Liver (tissue), 9 donors: ENCODE data around the gene C1QTNF12. TPM values are rescaled to one million over a fixed set of nuclear protein-coding genes. Genes with fewer than 3 reads are reported as not detected.

Experiments
- DNase-seq: peaks from one replicate; pipeline ENCODE4 v3.0.0-alpha.2; 2017; ENCODE audit warnings: low spot score
- H3K27ac ChIP-seq, 2 donors: one replicate each; pipeline ENCODE4 v1.7.0; 2013; ENCODE audit warnings: inconsistent platforms in 2 of 2, low read length in 2 of 2, control low read depth in 1 of 2, low read depth in 1 of 2, mild to moderate bottlenecking in 1 of 2
- H3K27me3 ChIP-seq, 4 donors: one replicate each; pipeline versions ENCODE4 v1.6.1 to v1.7.0; 2013; ENCODE audit warnings: low read length in 3 of 4, inconsistent platforms in 1 of 4, mild to moderate bottlenecking in 1 of 4, moderate library complexity in 1 of 4; ENCODE audit not compliant: control insufficient read depth in 4 of 4, insufficient read depth in 4 of 4
- H3K36me3 ChIP-seq, 4 donors: one replicate each; pipeline versions ENCODE4 v1.6.1 to v1.7.0; 2013; ENCODE audit warnings: low read length in 3 of 4, mild to moderate bottlenecking in 3 of 4, low read depth in 1 of 4, moderate library complexity in 1 of 4; ENCODE audit not compliant: control insufficient read depth in 4 of 4, insufficient read depth in 3 of 4
- H3K4me1 ChIP-seq, 4 donors: one replicate each; pipeline versions ENCODE4 v1.6.1 to v1.7.0; 2013; ENCODE audit warnings: low read length in 3 of 4, mild to moderate bottlenecking in 3 of 4, moderate library complexity in 1 of 4; ENCODE audit not compliant: control insufficient read depth in 4 of 4, insufficient read depth in 4 of 4
- H3K4me3 ChIP-seq, 3 donors: one replicate each; pipeline versions ENCODE4 v1.6.1 to v1.7.0; 2013; ENCODE audit warnings: low read length in 3 of 3, control low read depth in 1 of 3, low read depth in 1 of 3, mild to moderate bottlenecking in 1 of 3
- H3K9ac ChIP-seq, 2 donors: one replicate each; pipeline ENCODE4 v1.7.0; 2013; ENCODE audit warnings: low read length in 2 of 2, mild to moderate bottlenecking in 2 of 2, moderate library complexity in 2 of 2, control low read depth in 1 of 2, low read depth in 1 of 2
- H3K9me3 ChIP-seq, 4 donors: one replicate each; pipeline versions ENCODE4 v1.6.1 to v1.7.0; 2013; ENCODE audit warnings: low read length in 3 of 4; ENCODE audit not compliant: control insufficient read depth in 4 of 4
- EGR1 ChIP-seq, 2 donors: IDR thresholded peaks; 2 replicates each; pipeline ENCODE4 v1.6.1; 2016 to 2018; ENCODE audit warnings: antibody characterized with exemption in 2 of 2, low read depth in 2 of 2
- FOXA1 ChIP-seq: IDR thresholded peaks from 2 replicates; pipeline ENCODE4 v1.6.1; 2016; ENCODE audit warnings: antibody characterized with exemption
- FOXA2 ChIP-seq: IDR thresholded peaks from 2 replicates; pipeline ENCODE4 v1.6.1; 2016; ENCODE audit warnings: antibody characterized with exemption
- HNF4A ChIP-seq, 2 donors: conservative IDR thresholded peaks; 2 replicates each; pipeline ENCODE4 v1.6.1; 2016; ENCODE audit warnings: antibody characterized with exemption in 2 of 2, mild to moderate bottlenecking in 2 of 2
- HNF4G ChIP-seq: IDR thresholded peaks from 2 replicates; pipeline ENCODE4 v1.6.1; 2016; ENCODE audit warnings: antibody characterized with exemption
- JUND ChIP-seq, 2 donors: IDR thresholded peaks; 2 replicates each; pipeline ENCODE4 v1.6.1; 2016; ENCODE audit warnings: antibody characterized with exemption in 2 of 2
- NR2F2 ChIP-seq: IDR thresholded peaks from 2 replicates; pipeline ENCODE4 v1.6.1; 2016; ENCODE audit warnings: antibody characterized with exemption
- RAD21 ChIP-seq, 2 donors: IDR thresholded peaks; 2 replicates each; pipeline ENCODE4 v1.6.1; 2016; ENCODE audit warnings: antibody characterized with exemption in 2 of 2, mild to moderate bottlenecking in 2 of 2
- RXRA ChIP-seq, 2 donors: IDR thresholded peaks; 2 replicates each; pipeline ENCODE4 v1.6.1; 2017 to 2018; ENCODE audit warnings: antibody characterized with exemption in 2 of 2, mild to moderate bottlenecking in 1 of 2
- SP1 ChIP-seq: IDR thresholded peaks from 2 replicates; pipeline ENCODE4 v1.6.1; 2018; ENCODE audit warnings: antibody characterized with exemption, mild to moderate bottlenecking
- YY1 ChIP-seq: IDR thresholded peaks from 2 replicates; pipeline ENCODE4 v1.6.1; 2016; ENCODE audit warnings: antibody characterized with exemption, mild to moderate bottlenecking
- WGBS: extraction: QIAGEN DNeasy Blood & Tissue Kit; methylation state at CpG from one replicate; pipeline ENCODE4 v1.1.7; 2013; 5-methylcytosine and 5-hydroxymethylcytosine counted together
- polyA plus RNA-seq, 2 donors: library from polyadenylated mRNA; stranded (reverse) in 1 of 2; unstranded in 1 of 2; fragments of 200-250 nt in 1 of 2; fragments of >200 nt in 1 of 2; fragmentation: Nextera tagmentation in 1 of 2; extraction: Ambion mirVana in 1 of 2; gene quantifications; one replicate each; pipeline versions ENCODE4 v1.2.1 to v1.2.3, GENCODE V29; 2013 to 2015
- total RNA-seq, 2 donors: library from RNA; depleted of rRNA; stranded (reverse); fragments of >200 nt; gene quantifications; one replicate each; pipeline ENCODE4 v1.2.3, GENCODE V29; 2014
- TF ChIP-seq, protein P1 (sequence below): IDR thresholded peaks from 2 replicates; pipeline ENCODE4 v1.6.1; 2016; ENCODE audit warnings: antibody characterized with exemption
- TF ChIP-seq, protein P2 (sequence below): fragments of 150-350 bp; IDR thresholded peaks from 2 replicates; pipeline ENCODE4 v1.5.1; 2017; ENCODE audit warnings: improper control_type of control experiment, low read depth, low read length; ENCODE audit not compliant: missing input control
- TF ChIP-seq, protein P3 (sequence below): IDR thresholded peaks from 2 replicates; pipeline ENCODE4 v1.6.1; 2016; ENCODE audit warnings: antibody characterized with exemption
- TF ChIP-seq, protein P4 (sequence below): IDR thresholded peaks from 2 replicates; pipeline ENCODE4 v1.6.1; 2016; ENCODE audit warnings: antibody characterized with exemption
- donor health status: healthy.
- donor health status: healthy.
- donor health status: healthy.
- donor health status: healthy.
- donor health status: healthy.

The C1QTNF12 gene
- total and polyA plus RNA-seq, 4 donors, result 0.39 to 0.40 TPM; not detected in 2

DNA sequence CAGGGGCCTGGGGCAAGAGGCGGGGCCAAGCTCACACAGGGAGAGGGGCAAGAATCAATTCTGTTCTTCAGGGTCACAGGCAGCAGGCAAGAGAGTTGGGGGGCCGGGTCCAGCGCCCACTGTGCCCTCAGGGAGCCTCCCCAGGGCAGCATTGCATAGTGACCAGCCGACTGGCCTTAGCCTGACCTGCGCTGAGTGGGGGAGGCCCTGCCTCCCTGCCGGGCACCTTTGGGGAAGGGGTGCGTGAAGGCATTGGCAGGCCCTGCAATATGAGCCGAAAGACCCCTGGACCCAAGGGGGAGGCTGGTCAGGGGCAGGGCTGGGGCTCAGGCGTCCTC lies 45.9 kb upstream of the C1QTNF12 start:
- WGBS, result 91% methylated on average over 9 of the region's 9 CpGs
- Histone ChIP-seq H3K36me3 (peaks cover 0 to 10% (median under 1%) of the 10 kb centered on the region in 4 donors), H3K9ac (no peak overlapping the region), H3K27me3 (no peaks in the 10 kb centered on the region), H3K4me1 (peaks cover 0 to 13% (median 7%) of the 10 kb centered on the region in 4 donors), H3K27ac (no peak overlapping the region), H3K9me3 (no peaks in the 10 kb centered on the region), H3K4me3 (no peak overlapping the region)
- DNase-seq, result no peak
- TF ChIP-seq, protein P1, sequence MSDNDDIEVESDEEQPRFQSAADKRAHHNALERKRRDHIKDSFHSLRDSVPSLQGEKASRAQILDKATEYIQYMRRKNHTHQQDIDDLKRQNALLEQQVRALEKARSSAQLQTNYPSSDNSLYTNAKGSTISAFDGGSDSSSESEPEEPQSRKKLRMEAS, result no peak
- TF ChIP-seq NR2F2 (no peak), SP1 (no peak), FOXA1 (no peak), JUND (IDR thresholded peaks at IDR 0.05) (no peak), HNF4A (conservative IDR thresholded peaks at IDR 0.05) (no peak)

DNA sequence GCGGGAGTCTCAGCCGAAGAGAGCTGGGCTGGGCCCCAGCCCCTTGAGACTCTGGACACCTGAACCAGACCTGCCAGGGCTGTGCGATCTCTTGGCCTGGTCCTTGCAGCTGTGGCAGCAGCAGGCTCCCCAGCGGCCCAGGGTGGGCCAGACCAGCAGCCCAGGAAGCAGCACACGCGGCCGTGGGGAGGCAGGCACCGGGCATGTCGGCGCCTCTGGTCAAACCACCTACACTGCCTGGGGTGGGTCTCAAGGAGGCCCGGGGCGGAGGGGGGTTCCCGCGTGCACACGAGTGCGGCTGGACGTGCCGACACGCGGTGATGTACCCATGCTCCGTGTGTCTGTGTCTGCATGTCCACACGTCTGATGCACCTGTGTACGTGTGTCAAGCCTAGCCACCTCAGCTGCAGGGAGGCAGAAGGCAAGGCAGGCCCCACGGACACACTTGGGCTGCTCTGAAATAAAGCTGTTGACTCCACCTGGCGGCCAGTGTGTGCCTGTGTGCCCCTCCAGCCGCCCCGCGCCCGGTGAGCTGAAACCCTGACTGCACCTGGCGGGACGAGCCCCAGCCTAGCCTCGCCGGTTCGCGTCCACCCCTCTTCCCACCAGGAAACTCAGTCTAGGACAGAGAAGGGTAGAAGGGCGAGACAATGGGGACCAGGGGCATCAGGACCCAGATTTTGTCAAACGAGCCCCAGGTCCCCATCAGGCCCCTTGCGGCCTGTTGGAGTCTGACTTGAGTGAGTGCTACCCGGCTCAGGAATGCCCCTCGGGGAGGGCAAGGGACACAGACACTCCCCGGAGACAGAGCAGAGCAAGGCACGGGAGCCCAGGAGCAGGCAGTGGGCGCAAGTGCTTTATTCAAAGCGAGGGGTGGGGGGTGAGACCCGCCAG lies 45.3 kb upstream of the C1QTNF12 start:
- Histone ChIP-seq H3K4me1 (peaks cover 0 to 13% (median 7%) of the 10 kb centered on the region in 4 donors), H3K27me3 (no peaks in the 10 kb centered on the region), H3K36me3 (peaks cover 0 to 10% (median under 1%) of the 10 kb centered on the region in 4 donors), H3K9me3 (no peaks in the 10 kb centered on the region), H3K27ac (no peak overlapping the region), H3K9ac (no peak overlapping the region), H3K4me3 (no peak overlapping the region)
- TF ChIP-seq, protein P2, sequence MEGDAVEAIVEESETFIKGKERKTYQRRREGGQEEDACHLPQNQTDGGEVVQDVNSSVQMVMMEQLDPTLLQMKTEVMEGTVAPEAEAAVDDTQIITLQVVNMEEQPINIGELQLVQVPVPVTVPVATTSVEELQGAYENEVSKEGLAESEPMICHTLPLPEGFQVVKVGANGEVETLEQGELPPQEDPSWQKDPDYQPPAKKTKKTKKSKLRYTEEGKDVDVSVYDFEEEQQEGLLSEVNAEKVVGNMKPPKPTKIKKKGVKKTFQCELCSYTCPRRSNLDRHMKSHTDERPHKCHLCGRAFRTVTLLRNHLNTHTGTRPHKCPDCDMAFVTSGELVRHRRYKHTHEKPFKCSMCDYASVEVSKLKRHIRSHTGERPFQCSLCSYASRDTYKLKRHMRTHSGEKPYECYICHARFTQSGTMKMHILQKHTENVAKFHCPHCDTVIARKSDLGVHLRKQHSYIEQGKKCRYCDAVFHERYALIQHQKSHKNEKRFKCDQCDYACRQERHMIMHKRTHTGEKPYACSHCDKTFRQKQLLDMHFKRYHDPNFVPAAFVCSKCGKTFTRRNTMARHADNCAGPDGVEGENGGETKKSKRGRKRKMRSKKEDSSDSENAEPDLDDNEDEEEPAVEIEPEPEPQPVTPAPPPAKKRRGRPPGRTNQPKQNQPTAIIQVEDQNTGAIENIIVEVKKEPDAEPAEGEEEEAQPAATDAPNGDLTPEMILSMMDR, result peak; percentile 68
- TF ChIP-seq EGR1 (IDR thresholded peaks at IDR 0.05; ENCODE audit: low read depth in 2 of 2) (no peak), RAD21 (IDR thresholded peaks at IDR 0.05) (peak in 1 of 2 donors; percentile 79)
- 63% methylated on average over 45 of the region's 45 CpGs for WGBS
- DNase-seq, result peak; percentile 72

DNA sequence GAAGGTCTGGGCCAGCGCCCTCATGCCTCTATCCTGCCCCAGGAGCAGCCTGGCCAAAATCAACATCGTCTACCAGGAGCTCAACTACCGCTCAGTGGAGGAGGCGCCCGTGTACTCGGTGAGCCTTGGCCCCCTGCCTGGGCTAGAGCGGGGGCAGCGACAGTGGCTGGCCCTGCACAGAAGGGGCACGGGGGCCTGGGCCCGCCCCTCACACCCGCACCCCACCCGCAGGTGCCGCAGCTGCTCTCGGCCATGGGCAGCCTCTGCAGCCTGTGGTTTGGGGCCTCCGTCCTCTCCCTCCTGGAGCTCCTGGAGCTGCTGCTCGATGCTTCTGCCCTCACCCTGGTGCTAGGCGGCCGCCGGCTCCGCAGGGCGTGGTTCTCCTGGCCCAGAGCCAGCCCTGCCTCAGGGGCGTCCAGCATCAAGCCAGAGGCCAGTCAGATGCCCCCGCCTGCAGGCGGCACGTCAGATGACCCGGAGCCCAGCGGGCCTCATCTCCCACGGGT lies 44.6 kb upstream of the C1QTNF12 start:
- WGBS, result 56% methylated on average over 28 of the region's 28 CpGs
- no peaks in the 10 kb centered on the region for H3K9me3 ChIP-seq
- H3K36me3 ChIP-seq, result peaks cover 0 to 9% (median under 1%) of the 10 kb centered on the region in 4 donors
- no peak for DNase-seq
- H3K4me1 ChIP-seq, result peaks cover 0 to 13% (median 7%) of the 10 kb centered on the region in 4 donors
- H3K27ac ChIP-seq, result no peak overlapping the region
- H3K9ac ChIP-seq, result no peak overlapping the region
- TF ChIP-seq, protein P3, sequence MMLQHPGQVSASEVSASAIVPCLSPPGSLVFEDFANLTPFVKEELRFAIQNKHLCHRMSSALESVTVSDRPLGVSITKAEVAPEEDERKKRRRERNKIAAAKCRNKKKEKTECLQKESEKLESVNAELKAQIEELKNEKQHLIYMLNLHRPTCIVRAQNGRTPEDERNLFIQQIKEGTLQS, result no peak
- TF ChIP-seq EGR1 (IDR thresholded peaks at IDR 0.05; ENCODE audit: low read depth in 2 of 2) (no peak), FOXA1 (no peak), HNF4A (conservative IDR thresholded peaks at IDR 0.05) (no peak), HNF4G (no peak), SP1 (no peak), NR2F2 (no peak), RAD21 (IDR thresholded peaks at IDR 0.05) (no peak), FOXA2 (no peak), YY1 (no peak), RXRA (IDR thresholded peaks at IDR 0.05) (no peak)
- TF ChIP-seq, protein P4, sequence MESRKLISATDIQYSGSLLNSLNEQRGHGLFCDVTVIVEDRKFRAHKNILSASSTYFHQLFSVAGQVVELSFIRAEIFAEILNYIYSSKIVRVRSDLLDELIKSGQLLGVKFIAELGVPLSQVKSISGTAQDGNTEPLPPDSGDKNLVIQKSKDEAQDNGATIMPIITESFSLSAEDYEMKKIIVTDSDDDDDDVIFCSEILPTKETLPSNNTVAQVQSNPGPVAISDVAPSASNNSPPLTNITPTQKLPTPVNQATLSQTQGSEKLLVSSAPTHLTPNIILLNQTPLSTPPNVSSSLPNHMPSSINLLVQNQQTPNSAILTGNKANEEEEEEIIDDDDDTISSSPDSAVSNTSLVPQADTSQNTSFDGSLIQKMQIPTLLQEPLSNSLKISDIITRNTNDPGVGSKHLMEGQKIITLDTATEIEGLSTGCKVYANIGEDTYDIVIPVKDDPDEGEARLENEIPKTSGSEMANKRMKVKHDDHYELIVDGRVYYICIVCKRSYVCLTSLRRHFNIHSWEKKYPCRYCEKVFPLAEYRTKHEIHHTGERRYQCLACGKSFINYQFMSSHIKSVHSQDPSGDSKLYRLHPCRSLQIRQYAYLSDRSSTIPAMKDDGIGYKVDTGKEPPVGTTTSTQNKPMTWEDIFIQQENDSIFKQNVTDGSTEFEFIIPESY, result no peak
- TF ChIP-seq, protein P1, result no peak
- no peaks in the 10 kb centered on the region for H3K27me3 ChIP-seq
- H3K4me3 ChIP-seq, result no peak overlapping the region
